Activated T-helper 9 cell treated with anti-CD3 and anti-CD28 coated beads, Interleukin-2, amount 50 U/mL, for 16 hours (primary cell): ENCODE data around the gene IKZF4.
"Not testable (repeated sequence)": the region's sequence is repeated elsewhere in the genome, so short reads cannot be mapped to it uniquely, and the experiment has no call there.

Experiments used
- DNase-seq: peaks from one replicate; pipeline ENCODE4 v3.0.0-alpha.2; 2020; ENCODE audit warnings: low read depth

The IKZF4 gene

DNA sequence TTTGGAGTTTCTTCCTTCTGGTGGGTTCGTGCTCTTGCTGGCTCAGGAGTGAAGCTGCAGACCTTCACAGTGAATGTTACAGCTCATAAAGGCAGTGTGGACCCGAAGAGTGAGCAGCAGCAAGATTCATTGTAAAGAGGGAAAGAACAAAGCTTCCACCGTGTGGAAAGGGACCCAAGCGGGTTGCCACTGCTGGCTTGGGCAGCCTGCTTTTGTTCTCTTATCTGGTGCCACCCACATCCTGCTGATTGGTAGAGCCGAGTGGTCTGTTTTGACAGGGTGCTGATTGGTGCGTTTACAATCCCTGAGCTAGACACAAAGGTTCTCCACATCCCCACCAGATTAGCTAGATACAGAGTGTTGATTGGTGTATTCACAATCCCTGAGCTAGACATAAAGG is 21.3 kb upstream of the IKZF4 start:
- DNase-seq = not testable (repeated sequence)

GRCh38 chr12:55999999-56000540 is 20.8 kb upstream of the IKZF4 start:
- not testable (repeated sequence) for DNase-seq

GRCh38 chr12:56001487-56002100 is 19.2 kb upstream of the IKZF4 start:
- no peak for DNase-seq

DNA sequence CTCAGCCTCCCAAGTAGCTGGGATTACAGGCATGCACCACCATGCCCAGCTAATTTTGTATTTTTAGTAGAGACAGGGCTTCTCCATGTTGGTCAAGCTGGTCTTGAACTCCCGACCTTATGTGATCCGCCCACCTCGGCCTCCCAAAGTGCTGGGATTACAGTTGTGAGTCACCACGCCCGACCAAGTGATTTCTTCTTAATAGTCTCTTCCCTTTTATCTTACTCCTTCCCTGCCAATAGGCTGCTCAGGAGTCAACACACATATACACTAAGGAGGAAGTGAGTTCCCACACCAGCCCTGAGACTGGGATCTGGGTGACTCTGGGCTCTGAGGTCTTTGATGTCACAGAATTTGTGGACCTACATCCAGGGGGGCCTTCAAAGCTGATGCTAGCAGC is 17.5 kb upstream of the IKZF4 start:
- not testable (repeated sequence) for DNase-seq

DNA sequence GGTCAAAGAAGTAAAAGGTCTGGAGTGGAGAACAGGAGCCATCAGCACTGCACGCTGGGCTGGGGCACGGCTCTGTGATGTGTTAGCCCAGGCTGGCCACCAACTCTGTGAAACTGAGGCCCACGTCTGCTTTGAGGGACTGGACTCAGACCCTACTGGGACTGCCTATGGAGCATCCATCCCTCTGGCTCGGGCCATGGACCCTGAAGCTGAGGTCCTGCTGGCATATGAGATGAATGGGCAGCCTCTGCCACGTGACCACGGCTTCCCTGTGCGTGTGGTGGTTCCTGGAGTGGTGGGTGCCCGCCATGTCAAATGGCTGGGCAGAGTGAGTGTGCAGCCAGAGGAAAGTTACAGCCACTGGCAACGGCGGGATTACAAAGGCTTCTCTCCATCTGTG is 16.6 kb upstream of the IKZF4 start:
- DNase-seq = no peak

- peak; percentile 62 for DNase-seq
These were observed 13.0 kb upstream of the IKZF4 start for GRCh38 chr12:56007564-56008559.

GRCh38 chr12:56010111-56010570 is 10.7 kb upstream of the IKZF4 start:
- no peak for DNase-seq

GRCh38 chr12:56011509-56012090 is 9.2 kb upstream of the IKZF4 start:
- no peak for DNase-seq

GRCh38 chr12:56013482-56013881 is 7.4 kb upstream of the IKZF4 start:
- DNase-seq = no peak

GRCh38 chr12:56014205-56014604 is 6.6 kb upstream of the IKZF4 start:
- DNase-seq = no peak

GRCh38 chr12:56017181-56017580 is 3.7 kb upstream of the IKZF4 start:
- no peak for DNase-seq

DNA sequence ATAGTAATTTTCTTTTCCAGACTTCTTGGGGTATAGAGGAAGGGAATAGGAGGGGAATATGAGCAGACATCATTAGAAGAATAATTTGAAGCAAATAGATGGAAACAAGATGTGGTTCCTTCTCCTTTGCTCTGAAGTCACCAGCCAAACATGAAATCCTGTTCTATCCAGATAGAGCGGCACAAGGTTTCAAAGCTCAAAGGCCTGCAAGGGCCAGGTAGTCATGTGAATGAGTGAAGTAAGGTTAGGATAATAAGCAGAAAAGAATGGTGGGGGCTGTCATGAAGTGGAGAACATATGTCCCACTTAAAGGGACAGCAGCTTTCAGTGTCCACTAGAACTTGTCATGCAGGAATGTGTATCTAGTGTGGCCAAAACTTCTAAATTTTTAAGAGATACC is 2.5 kb upstream of the IKZF4 start:
- DNase-seq = no peak

DNA sequence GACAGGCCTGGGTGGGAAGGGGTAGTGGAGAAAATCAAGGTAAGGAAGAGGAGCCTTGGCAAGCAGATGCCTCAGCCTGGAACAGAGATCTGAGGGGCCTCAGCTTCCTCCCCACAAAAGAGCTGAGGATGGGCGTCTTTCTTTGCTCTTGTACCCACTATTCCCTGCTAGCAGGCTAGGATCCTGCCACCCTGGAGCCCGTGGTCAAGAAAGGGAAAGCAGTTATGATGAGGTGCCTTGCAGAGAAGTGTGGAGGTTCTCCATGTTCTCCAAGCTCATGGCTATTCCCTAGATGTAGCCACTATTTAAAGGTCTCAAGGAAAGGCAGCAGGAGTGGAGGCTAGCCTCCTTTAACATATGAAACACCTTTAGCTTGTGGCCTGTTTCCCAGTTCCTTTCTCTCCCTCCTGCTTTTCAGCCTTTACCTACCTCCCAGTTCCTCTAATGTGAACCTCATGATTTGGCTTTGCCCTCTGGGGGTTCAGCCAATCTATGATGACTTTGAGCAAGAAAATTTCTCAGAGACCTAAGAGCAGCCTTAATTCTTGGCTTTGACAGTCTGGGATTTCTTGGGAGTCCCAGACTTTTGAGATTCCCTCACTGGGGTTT is 1.1 kb downstream of the IKZF4 start:
- no peak for DNase-seq

- no peak for DNase-seq
These were observed 7.8 kb downstream of the IKZF4 start for GRCh38 chr12:56028511-56029165.

DNA sequence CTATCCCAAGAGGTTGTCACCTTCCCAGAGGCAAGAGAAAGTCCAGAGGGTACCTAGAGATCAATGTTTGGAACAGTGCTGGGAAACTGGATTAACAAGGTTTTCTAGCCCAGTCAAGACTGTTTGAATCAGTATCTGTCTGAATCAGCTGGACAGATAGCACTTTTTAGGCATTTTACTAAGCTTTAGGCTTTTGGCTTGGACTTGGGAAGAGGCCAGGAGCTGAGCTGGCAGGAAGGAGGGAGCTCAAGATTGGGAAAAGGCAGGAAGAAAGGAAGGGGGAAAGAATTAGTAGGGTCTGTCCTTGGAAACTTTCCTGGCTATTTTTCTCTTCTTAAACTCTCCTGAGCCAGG is 8.3 kb downstream of the IKZF4 start:
- no peak for DNase-seq

DNA sequence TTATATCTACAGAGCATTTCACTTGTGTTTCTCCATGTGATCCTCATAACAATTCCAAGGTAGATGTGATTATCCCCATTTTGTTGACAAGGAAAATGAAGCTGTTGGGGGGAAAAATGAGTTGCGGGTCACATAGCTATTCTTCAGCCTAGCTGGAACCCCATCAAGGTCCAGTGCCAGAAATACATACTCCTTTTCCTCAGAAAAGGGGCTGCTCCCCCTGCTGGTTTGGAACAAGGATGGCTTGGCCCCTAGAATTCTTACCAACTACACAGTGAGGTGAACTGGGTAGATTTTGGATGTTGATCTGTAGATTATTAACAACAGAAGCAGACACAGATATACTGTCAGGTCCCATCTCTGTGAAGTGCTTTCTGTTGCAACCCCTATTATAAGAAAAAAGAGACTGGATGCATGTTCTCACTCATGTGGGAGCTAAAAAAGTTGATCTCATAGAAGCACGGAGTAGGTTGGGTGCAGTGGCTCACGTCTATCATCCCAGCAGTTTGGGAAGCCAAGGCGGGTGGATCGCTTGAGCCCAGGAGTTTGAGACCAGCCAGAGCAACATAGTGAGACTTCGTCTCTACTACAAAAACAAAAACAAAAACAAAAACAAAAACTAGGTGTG is 8.9 kb downstream of the IKZF4 start:
- no peak for DNase-seq

- no peak for DNase-seq
These were observed 11.1 kb downstream of the IKZF4 start for GRCh38 chr12:56031987-56032386.

- no peak for DNase-seq
These were observed 13.9 kb downstream of the IKZF4 start for GRCh38 chr12:56034586-56035332.

DNA sequence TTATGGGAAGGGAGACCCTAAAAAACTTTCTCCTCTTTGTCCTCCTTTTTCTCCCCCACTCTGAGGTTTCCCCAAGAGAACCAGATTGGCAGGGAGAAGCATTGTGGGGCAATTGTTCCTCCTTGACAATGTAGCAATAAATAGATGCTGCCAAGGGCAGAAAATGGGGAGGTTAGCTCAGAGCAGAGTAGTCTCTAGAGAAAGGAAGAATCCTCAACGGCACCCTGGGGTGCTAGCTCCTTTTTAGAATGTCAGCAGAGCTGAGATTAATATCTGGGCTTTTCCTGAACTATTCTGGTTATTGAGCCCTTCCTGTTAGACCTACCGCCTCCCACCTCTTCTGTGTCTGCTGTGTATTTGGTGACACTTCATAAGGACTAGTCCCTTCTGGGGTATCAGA is 16.3 kb downstream of the IKZF4 start:
- no peak for DNase-seq

DNA sequence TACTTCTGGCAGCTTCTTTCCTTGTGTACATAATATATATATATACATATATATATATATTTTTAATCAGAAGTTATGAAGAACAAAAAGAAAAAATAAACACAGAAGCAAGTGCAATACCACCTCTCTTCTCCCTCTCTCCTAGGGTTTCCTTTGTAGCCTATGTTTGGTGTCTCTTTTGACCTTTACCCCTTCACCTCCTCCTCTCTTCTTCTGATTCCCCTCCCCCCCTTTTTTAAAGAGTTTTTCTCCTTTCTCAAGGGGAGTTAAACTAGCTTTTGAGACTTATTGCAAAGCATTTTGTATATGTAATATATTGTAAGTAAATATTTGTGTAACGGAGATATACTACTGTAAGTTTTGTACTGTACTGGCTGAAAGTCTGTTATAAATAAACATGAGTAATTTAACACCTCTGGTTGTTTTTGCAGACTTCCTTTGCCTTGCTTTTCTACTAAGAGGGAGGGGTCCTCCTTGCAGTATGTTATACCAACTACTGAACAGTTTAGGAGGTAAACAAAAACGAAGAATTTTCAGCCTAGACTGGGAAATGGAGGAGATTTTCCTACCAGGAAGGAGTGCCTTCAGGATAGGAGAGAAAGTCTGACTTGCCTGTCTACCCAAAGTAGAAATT is 17.3 kb downstream of the IKZF4 start:
- DNase-seq = no peak
